ENCODE results near the gene LINGO4.

LINGO4 gene

GRCh38 chr1:151833172-151833900 is 28.1 kb upstream of the LINGO4 start:
- DNase-seq: peak in 3 of 4 experiments; percentile 38 to 53 (median 48)

GRCh38 chr1:151832318-151832980 is 27.2 kb upstream of the LINGO4 start:
- DNase-seq: no peak

GRCh38 chr1:151831605-151832004 is 26.4 kb upstream of the LINGO4 start, which contains the start of gene RORC:
Gene RORC (minus strand): TSS chr1:151831802. CDS start chr1:151831764, 38 bp downstream.
- DNase-seq: no peak

GRCh38 chr1:151831256-151831591 is 26.0 kb upstream of the LINGO4 start:
- DNase-seq: no peak

GRCh38 chr1:151830055-151830454 is 24.8 kb upstream of the LINGO4 start:
- no peak for DNase-seq

- DNase-seq: no peak
Observed at GRCh38 chr1:151829352-151830046, 24.3 kb upstream of the LINGO4 start.

- DNase-seq: peak; percentile 28 to 72 (median 64)
Observed at GRCh38 chr1:151828921-151829320, 23.7 kb upstream of the LINGO4 start.

- no peak for DNase-seq
Observed at GRCh38 chr1:151827853-151828252, 22.6 kb upstream of the LINGO4 start.

GRCh38 chr1:151825751-151826660 is 20.8 kb upstream of the LINGO4 start:
- no peak for DNase-seq

GRCh38 chr1:151825204-151825603 is 20.0 kb upstream of the LINGO4 start:
- no peak for DNase-seq

GRCh38 chr1:151823175-151823574 is 18.0 kb upstream of the LINGO4 start:
- DNase-seq: no peak

GRCh38 chr1:151822404-151822803 is 17.2 kb upstream of the LINGO4 start:
- DNase-seq: peak; percentile 38 to 68 (median 64)

GRCh38 chr1:151820940-151821339 is 15.7 kb upstream of the LINGO4 start:
- no peak for DNase-seq

GRCh38 chr1:151819976-151820623 is 14.9 kb upstream of the LINGO4 start:
- DNase-seq: peak in 1 of 4 experiments; percentile 29

GRCh38 chr1:151819227-151819835 is 14.1 kb upstream of the LINGO4 start:
- no peak for DNase-seq

- DNase-seq: peak; percentile 52 to 71 (median 58)
Observed at GRCh38 chr1:151817353-151817730, 12.1 kb upstream of the LINGO4 start.

- no peak for DNase-seq
Observed at GRCh38 chr1:151816548-151817352, 11.5 kb upstream of the LINGO4 start.

GRCh38 chr1:151815716-151816327 is 10.6 kb upstream of the LINGO4 start:
- no peak for DNase-seq

GRCh38 chr1:151814971-151815545 is 9.8 kb upstream of the LINGO4 start:
- DNase-seq: no peak

GRCh38 chr1:151814426-151814825 is 9.2 kb upstream of the LINGO4 start:
- no peak for DNase-seq
